HUDEP-2 (cell line): ENCODE measurements around the gene ATF4.

Experiments used
- DNase-seq, 76 experiments: peaks; one replicate each; lab custom pipeline; 2025; ENCODE audit not compliant: unreplicated experiment in 76 of 76; lab: John Stamatoyannopoulos, UW

The ATF4 gene

DNA sequence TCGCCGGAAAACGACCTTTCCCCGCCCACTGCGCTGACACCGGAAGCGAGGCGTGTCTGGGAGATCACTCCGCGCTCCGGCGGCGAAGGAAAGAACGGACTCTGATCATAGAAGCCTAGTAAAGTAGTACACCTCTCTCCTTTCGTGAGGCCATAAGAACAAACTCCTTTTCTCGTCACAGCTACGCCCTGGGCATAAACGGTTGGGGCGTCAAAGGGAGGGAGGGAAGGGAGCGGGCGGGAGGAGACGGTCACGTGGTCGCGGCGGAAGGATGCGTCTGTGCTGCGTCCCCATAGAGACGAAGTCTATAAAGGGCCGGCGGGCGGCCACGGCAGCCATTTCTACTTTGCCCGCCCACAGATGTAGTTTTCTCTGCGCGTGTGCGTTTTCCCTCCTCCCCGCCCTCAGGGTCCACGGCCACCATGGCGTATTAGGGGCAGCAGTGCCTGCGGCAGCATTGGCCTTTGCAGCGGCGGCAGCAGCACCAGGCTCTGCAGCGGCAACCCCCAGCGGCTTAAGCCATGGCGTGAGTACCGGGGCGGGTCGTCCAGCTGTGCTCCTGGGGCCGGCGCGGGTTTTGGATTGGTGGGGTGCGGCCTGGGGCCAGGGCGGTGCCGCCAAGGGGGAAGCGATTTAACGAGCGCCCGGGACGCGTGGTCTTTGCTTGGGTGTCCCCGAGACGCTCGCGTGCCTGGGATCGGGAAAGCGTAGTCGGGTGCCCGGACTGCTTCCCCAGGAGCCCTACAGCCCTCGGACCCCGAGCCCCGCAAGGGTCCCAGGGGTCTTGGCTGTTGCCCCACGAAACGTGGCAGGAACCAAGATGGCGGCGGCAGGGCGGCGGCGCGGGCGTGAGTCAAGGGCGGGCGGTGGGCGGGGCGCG lies at the start of gene ATF4:
TSS of gene ATF4 (plus strand) at position 337 of the 880 bp plus-strand sequence. CDS start 884 bp downstream, outside the sequence.
- peak in 66 of 76 experiments; percentile 39 to 97 (median 86) for DNase-seq

- DNase-seq = peak in 36 of 76 experiments; percentile 27 to 70 (median 47)
Measured at GRCh38 chr22:39471381-39472141, 48.8 kb upstream of the ATF4 start.

DNA sequence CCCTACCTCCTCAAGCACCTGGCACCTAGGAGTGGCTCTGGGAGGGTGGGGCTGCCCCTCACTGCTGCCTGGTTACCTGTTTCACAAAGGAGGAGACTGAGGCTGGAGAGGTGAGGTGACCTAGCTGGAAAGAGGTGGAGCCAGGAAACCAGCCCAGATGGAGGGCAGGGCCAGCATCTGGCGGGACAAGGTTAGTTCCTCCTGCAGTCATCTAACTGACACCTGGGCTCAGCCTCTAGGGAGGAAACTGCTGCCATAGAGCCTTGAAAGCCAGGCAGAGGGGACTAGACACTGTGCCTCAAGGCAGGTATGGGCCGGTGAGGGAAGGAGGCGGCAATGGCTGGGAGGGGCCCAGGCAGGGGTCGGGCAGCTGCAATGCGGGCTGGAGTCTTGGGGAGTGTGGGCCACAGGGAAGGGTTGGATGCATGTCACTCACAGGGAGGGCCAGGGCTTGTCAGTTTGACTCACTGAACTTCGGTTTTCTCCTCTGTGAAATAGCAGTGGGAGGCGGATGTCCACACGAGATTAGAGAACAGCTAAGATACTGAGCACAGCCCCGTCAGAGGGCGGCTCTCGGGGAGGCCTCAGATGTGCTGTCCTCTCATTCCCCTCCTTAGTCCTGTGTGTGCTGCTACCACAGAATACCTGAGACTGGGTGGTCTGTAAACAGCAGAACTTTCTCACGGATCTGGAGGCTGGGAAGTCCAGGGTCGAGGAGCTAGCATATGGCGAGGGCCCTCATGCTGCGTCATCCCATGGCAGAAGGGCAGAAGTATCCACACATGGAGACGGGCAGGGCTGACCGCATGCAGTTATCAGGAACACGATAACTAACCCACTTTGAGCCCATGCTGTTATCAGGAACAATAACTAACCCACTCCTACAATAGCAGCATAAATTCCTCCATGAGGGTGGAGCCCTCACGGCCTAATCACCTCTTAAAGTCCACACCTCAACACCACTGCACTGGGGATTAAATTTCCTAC lies 47.5 kb upstream of the ATF4 start:
- peak in 74 of 76 experiments; percentile 67 to 94 (median 87) for DNase-seq

GRCh38 chr22:39473851-39474250 lies 46.5 kb upstream of the ATF4 start:
- DNase-seq = no peak

- peak in 9 of 76 experiments; percentile 19 to 49 (median 32) for DNase-seq
Measured at GRCh38 chr22:39474351-39475111, 45.8 kb upstream of the ATF4 start.

DNA sequence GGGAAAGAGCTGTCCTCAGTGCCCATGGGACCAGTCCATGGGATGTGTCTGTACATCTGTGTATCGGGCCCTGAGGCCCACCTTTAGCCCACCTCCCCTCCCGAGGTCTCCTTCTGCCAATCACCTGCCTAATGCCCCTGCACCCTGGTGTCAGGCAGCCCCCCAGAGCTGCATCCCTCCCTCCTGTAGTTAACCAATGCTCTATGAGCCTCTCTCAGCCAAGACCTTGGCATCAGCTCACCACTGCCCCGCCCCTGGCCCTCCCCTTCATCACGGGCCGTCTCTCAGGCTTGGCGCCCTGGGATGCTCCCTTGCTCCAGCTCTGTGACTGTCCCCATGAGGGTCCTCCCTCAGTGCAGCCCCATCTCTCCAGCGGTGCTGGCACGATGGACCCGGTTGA lies 45.0 kb upstream of the ATF4 start:
- peak in 11 of 76 experiments; percentile 19 to 33 (median 22) for DNase-seq

GRCh38 chr22:39475902-39476301 lies 44.5 kb upstream of the ATF4 start:
- DNase-seq = peak in 4 of 76 experiments; percentile 26 to 42 (median 28)

DNA sequence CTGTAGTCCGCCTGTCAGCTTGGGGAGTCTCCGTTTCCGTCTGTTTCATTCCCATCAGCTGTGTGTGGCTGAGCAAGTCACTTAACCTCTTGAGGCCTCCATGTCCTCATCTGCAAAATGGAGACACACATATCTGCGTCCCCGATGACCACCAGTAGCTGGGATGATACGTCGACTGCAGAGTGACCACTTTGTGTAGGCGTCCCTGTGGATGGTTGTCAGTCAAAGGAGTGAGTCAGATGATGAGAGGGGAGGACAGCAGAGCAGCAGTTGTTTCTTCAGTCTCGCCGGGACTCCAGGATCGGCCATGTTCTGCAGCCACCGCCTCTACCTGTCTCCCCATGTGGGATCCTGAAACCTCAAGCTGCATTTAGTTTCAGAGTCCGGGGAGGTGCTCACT lies 43.7 kb upstream of the ATF4 start:
- DNase-seq = no peak

GRCh38 chr22:39477542-39477941 lies 42.8 kb upstream of the ATF4 start:
- no peak for DNase-seq

- DNase-seq = peak in 2 of 76 experiments; percentile 13 to 20
Measured at GRCh38 chr22:39478441-39478850, 41.9 kb upstream of the ATF4 start.

- DNase-seq = peak in 3 of 76 experiments; percentile 21 to 32 (median 29)
Measured at GRCh38 chr22:39479254-39479653, 41.1 kb upstream of the ATF4 start.

DNA sequence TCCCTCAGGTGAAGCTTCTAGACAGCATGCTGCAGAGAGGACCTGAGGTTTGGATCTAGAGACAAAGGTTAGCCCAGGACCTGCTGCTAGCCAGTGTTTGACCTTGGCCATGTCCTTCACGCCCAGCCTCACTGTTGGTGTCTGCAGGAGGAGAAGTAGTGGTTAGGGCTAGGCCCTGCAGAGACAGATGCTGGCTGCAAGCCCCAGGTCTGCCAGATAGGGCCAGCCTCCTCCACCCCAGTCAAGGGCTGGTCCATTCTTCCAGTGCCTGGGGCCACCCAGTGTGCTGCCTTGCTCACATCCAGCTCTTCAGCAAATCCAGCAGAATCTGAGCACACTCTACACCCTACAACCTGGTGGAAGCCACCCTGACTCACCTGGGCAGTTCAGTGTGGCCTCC lies 39.8 kb upstream of the ATF4 start:
- DNase-seq = peak in 69 of 76 experiments; percentile 42 to 87 (median 69)

- no peak for DNase-seq
Measured at GRCh38 chr22:39481054-39481453, 39.3 kb upstream of the ATF4 start.

- DNase-seq = no peak
Measured at GRCh38 chr22:39481595-39481994, 38.8 kb upstream of the ATF4 start.

GRCh38 chr22:39482768-39483167 lies 37.6 kb upstream of the ATF4 start:
- peak in 1 of 76 experiments; percentile 20 for DNase-seq

- peak in 24 of 76 experiments; percentile 22 to 67 (median 44) for DNase-seq
Measured at GRCh38 chr22:39486951-39487825, 33.2 kb upstream of the ATF4 start.

DNA sequence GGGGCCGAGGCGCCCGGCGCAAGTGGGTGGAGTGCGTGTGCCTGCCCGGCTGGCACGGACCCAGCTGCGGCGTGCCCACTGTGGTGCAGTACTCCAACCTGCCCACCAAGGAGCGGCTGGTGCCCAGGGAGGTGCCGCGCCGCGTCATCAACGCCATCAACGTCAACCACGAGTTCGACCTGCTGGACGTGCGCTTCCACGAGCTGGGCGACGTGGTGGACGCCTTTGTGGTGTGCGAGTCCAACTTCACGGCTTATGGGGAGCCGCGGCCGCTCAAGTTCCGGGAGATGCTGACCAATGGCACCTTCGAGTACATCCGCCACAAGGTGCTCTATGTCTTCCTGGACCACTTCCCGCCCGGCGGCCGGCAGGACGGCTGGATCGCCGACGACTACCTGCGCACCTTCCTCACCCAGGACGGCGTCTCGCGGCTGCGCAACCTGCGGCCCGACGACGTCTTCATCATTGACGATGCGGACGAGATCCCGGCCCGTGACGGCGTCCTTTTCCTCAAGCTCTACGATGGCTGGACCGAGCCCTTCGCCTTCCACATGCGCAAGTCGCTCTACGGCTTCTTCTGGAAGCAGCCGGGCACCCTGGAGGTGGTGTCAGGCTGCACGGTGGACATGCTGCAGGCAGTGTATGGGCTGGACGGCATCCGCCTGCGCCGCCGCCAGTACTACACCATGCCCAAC lies 32.4 kb upstream of the ATF4 start:
- no peak for DNase-seq

DNA sequence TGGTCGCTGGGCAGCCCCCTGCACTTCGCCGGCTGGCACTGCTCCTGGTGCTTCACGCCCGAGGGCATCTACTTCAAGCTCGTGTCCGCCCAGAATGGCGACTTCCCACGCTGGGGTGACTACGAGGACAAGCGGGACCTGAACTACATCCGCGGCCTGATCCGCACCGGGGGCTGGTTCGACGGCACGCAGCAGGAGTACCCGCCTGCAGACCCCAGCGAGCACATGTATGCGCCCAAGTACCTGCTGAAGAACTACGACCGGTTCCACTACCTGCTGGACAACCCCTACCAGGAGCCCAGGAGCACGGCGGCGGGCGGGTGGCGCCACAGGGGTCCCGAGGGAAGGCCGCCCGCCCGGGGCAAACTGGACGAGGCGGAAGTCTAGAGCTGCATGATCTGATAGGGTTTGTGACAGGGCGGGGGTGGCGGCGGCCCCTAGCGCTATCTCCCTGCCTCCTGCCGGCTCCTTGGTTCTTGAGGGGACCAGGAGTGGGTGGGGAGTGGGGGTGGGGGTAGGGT lies 31.7 kb upstream of the ATF4 start:
- DNase-seq = peak in 20 of 76 experiments; percentile 17 to 75 (median 33)
